ENCODE data around the gene PSMA5.
A peak's percentile ranks its signal among the peaks of the same experiment; 100 is the strongest.
"Not testable (repeated sequence)": the region's sequence is repeated elsewhere in the genome, so short reads cannot be mapped to it uniquely, and the experiment has no call there.

Gene PSMA5

DNA sequence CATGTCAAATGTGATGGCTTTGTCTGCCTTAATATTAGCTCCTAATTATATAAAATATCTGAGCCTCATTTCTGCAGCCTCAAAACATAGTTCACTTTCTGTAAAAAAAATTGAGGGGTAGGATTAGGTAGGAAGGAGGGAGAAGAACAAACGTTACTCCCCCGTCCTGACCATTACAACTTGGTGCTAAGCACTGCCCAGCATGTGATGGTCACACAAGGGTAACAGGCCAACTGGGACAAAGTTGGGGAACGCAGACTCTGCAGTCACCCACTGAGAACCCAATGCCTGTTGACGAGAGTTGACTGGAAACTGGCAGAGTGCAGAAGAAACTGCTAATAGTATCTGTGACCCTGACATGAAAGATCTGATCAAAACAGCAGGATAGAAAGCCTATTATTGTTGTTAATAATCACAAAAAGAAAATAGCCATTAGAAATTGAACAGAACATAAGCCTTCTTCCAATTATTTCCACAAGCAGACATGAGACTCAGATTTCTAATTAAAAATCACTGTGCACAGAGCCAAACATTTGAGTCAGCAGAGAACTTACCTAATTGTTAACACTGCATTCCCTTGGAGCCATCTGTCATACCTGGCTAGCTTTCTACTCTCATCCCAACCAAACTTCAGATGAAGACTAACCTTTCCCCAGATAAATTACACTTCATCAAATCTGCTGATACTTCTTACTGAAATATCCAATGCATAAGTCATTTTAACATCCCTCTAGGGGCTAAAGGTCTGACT is 34.0 kb downstream of the PSMA5 start:
- DNase-seq = peak; percentile 43 to 86

DNA sequence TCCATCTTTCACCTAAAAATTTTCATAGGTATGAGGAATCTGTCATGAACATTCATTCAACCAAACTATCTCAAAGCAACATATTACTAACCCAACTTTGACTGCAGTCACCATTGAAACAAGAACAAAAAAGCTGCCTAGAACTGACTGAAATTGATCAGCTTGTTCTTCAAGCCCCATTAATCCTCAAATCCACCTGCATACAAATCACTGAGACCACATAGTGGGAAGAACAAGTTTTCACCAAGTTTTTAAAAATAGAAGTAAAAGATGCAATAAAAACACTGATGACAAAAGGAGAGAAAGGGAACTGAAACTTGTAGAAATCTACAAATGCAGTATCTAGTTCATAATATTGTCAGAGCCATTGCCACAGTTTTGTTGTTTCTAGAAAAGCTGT is 34.6 kb downstream of the PSMA5 start:
- peak in 1 of 2 donors; percentile 46 for DNase-seq

DNA sequence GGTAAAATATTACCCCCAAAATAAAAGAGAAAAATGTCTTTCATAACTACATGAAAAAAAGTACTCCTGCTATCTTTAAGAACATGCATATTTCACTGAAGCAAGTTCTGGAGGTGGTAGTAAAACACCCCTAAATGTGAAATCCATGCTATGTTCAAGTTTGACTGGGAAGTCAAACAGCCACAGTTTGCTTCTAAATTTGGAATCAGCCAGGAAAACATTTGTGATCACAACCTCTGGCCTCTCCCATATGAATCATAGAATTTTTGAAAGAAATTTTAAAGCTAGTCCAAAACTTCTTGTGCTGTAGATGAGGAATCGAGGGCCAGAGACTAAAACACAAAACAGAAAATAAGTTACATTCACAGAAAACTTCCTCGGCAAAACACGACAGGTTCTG is 35.1 kb downstream of the PSMA5 start:
- DNase-seq = no peak

DNA sequence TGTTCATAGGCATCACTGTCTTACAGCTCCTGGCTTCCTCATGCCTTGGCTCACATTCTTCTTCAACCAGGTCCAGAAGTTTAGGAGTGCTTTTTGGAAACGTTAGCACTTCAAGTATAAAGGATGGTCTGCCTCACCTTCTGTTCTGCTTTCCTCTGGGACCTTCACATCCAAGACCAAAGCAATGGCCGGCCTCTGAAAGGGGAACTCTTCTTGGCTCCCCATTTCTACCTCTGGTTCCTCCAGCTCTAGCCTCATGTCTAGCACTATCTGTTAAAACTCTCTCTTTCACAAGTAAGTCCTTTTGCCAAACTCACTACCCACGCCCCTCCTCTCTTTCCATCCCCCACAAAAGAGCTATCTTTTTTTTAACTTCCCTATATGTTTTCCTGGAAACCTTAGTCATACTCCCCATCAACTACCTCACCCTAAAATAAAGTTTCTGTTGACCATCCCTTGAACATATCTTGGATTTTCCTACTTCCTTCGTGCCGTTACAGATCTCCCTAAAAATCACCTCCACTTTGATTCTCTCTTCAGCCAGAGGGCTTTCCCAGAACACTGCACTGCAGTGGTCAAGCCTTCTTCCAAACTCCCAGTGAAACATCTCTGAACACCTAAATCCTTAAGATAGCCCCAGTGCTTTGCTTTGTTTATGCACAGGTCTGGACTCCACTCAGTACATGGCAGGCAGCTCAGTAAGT is 36.5 kb downstream of the PSMA5 start:
- no peak for DNase-seq

DNA sequence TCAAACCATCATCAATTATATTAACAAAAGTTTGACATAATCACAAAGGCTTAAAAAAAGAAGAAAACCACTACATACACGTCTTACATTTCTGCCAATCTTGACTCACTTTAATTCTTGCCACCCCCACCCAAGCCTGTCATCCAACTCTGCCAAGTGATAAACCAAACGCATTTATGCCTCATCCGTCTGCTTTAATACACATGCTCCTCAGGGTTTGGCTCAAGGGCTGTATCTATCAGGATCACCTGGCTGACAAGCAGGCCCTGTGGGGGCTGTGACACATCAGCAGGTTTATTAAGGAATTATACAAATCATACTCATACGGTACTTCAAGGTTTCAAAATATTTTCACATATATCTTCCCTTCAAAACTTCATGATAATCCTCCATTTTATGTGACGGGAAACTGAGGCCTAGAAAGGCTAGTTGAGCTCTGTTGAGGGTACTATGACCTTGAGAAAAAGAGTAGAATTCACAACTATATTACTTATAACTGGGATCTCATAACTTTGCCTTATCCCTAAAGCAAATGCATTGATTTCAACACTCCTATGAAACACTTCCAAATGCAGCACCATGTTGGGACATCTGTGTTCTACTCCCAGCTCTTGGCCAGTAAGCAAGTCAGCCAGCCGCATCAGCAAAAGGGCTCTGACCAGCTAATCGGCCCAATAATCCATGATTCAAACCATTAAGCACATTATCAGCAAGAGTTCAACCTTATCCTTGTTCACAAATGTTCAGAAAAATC is 37.2 kb downstream of the PSMA5 start:
- DNase-seq = peak in 1 of 2 donors; percentile 34

DNA sequence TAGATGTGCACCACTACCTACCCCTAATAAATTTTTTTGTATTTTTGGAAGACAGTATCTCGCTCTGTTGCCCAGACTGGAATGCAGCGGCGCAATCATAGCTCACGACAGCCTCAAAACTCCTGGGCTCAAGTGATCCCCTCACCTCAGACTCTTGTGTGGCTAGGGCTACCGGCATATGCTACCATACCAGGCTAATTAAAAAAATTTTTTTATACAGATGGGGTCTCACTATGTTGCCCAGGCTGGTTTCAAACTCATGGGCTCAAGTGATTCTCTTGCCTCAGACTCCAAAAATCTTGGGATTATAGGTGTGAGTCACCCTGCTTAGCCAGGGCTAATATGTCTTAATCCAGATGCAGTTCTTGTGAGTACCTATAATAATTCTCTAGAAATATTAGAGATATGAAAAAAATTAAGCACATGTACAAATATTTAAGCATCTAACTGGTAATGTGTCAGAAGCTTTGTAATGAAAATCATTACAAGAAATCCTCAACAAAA is 38.0 kb downstream of the PSMA5 start:
- DNase-seq = no peak

DNA sequence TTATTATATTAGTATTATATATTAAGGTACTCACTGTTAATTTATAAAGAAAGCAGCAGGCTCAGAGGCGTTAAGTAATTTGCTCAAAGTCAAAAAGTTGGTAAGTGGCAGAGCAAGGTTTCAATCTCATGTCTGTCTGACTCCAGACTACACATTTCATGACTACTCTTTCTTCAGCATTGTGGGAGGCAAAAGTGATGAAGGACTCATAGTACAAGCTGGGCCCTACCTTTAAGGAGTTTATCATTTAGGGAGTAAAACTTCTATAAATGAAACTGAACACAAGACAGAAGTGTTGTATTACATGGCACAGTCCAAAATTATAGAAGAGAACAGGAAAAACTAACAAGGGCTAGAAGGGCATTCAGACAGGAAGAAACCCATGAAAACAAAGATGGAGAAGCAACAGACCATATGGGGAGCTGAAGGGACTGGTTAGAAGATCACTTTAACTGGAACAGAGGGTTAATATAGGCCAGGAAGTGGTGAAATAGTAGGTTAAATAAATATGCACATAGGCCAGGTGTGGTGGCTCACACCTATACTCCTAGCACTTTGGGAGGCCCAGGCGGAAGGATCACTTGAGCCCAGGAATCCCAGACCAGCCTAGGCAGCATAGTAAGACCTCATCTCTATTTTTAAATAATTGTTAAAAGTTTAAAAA is 40.1 kb downstream of the PSMA5 start:
- no peak for DNase-seq

DNA sequence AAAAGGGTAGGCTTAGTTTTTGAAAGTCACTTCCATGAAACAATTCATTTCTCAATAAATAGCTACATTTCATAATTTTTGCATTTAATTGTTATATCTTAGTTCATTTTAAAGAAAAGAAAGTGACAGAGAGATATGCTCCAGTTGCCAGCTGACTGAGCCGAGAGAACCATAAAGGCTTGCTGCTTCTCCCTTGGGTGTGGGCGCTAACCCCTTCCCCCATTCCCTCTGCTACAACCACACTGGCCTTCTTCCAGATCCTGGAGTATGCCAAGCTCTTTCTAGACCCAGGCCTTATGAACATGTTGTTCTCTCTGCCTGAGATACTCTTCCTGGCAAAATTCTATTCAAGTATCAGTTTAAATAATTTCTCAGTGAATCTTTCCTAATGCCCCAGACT is 40.8 kb downstream of the PSMA5 start:
- DNase-seq = peak in 1 of 2 donors; percentile 55

DNA sequence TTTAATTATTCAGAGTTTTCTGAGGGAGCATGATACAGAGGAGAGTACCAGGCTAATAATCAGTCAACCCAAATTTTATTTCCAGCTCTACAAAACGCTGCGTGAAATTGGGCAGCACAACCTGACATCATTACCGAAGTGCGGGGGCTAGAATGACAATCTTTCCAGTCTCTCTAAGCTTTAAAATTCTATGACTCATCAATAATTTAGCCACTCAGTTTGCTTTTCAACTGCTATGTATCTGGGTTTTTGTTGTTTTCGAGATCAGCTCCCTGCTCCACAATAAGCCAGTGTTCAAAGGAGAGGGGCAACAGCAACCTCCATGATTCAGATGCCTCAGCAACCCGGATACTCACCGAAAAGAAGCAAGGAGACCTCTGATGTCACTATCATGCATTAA is 42.4 kb downstream of the PSMA5 start:
- DNase-seq = peak in 1 of 2 donors; percentile 20

DNA sequence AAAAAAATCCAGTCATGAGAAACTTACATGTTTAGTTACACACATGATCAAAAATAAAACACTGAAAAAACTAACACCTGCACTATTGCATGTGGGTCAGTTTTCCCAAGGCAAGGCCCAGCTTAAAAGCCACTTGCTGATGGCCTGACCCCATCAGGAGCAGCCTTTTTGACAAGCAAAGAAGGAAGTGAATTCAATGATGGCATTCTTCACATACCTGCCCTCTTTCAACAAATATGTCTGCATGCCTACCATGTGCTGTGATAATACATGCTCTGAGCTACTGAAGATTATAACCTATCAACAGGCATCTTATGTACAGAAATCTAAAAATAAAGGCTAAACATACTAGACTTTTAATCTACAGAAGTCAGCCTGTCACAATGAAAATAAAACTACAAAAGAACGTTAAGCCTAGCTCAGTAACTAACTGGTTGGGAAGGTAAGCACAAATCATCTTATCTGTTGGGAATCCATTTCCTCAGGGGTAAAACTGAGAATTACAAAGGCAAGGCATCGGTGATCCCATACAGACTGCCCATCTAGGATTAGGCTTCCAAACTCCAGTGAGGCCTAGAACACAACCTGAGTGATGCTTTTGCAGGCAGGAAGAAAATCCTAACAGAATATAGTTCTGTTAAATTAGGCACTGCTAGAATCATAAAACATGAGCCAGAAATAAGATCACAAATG is 43.0 kb downstream of the PSMA5 start:
- no peak for DNase-seq

DNA sequence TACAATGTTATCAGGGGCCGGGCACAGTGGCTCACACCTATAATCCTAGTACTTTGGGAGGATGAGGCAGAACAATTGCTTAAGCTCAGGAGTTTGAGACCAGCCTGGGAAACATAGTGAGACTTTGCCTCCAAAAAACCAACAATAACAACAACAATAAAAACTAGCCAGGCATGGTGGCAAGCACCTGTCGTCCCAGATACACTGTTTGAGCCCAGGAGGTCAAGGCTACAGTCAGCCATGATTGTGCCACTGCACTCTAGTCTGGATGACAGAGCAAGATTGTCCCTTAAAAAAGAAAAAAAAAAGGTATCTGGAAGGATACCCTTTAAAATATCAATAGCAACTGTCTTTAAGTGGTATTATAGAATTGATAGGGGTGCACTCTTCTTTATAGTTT is 44.7 kb downstream of the PSMA5 start:
- no peak for DNase-seq

DNA sequence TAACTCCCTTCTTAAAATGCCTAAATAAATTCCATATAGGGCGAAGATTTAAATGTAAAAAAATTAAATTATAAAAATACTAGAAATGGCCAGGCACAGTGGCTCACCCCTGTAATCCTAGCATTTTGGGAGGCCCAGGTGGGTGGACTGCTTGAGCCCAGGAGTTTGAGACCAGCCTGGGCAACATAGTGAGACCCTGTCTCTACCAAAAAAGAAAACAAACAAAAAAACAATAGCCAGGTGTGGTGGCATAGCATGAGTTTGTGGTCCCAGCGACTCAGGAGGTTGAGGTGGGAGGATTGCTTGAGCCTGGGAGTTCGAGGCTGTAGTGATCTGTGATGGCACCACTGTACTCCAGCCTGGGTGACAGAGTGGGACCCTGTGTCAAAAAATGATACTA is 46.3 kb downstream of the PSMA5 start:
- no peak for DNase-seq

DNA sequence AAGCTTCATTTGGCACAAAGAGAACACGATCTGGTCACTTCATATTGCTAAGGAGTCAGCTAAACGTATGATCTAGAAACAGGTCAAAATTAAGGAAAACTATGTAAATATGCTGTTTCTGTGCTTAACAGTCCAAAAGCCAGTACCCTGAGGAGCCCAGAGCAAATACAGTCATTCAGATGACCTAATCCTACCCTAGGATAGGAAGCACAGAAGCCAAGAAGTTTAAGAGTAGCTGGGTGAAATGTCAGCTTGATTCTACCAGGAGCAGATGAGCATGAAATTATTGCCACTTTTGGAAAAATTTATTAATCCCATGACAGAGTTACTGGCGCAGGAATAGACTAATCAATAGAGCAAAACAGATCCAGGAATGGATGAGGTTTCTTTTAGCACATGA is 46.8 kb downstream of the PSMA5 start:
- no peak for DNase-seq

DNA sequence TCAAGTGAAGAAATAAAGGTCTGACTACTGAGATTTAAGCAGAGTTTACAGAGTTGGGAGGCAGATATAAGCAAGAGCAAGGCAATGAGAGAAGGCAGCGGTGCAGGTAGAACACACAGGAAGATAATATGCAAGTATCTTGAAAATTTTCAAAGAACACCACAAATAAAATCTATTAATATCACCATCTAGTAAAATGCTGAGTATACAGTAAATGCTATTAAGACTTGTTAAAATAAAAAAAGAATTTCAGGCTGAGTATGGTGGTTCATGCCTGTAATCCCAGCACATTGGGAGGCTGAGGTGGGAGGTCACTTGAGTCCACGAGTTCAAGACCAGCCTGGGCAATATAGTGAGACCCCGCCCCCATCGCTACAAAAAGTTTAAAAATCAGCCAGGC is 48.5 kb downstream of the PSMA5 start:
- no peak for DNase-seq

DNA sequence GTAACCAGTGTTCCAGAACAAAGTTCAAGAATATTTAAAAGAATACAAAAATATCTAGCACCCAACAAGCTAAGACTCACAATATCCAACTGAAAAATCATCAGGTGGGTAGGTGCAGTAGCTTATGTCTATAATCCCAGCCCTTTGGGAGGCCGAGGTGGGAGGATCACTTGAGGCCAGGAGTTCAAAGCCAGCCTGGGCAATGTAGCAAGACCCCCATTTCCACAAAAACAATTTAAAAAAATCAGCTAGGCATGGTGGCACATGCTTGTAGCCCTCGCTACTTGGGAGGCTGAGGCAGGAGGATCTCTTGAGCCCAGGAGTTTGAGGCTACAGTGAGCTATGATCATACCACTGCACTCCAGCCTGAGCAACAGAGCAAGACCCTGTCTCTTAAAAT is 52.6 kb downstream of the PSMA5 start:
- not testable (repeated sequence) for DNase-seq

DNA sequence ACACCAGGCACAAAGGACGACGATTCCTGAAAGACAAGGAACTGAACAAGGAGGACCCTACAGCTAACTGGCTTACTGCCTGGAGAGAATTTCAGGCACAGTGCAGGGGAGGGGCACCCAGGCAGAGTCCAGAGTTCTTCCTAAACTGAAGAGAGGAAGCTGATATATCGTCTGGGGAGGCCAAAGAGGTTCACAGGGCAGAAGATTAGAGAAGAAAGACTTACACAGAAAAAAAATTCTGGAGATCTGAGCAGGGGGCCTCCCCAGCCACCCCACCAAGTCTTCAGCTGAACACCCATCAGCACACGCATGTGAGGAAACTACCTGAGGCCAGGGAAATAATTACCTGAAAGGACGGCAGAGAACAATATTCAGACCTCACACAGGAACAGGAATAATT is 53.1 kb downstream of the PSMA5 start:
- peak in 1 of 2 donors; percentile 14 for DNase-seq

DNA sequence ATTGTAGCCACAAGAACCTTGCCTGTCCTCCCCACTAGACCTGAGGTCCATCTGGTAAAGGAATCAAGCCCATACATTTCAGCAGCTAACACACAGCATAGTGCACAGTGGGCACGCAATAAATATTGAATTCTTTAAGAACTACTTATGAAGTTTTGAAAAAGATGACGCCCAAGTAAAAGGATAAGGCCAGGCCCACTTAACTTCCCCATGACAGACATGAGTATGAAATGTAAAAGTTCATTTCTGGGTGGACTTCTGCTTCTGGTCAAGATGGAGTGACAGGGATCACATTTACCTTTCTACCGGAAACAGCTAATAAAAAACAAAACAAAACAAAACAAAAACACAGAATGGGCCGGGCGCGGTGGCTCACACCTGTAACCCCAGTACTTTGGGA is 54.0 kb downstream of the PSMA5 start:
- no peak for DNase-seq

DNA sequence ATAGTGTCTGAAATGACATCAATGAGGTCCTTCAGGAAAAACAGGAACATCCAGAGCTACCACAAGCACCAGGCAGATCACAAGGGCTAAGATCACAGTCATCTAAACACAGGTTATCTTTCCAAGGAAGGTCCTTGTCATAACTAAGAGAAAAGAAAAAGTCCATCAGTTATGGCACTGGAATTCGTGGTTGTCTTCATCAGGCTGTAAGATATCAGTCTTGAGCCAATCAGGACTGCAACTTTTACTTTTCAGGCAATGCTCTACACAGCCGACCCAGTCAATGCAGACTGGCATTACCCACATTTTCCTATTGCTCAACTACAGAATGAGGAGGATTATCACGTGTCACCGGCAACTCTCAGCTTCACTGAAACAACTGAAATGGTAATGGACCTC is 54.9 kb downstream of the PSMA5 start:
- peak in 1 of 2 donors; percentile 54 for DNase-seq

DNA sequence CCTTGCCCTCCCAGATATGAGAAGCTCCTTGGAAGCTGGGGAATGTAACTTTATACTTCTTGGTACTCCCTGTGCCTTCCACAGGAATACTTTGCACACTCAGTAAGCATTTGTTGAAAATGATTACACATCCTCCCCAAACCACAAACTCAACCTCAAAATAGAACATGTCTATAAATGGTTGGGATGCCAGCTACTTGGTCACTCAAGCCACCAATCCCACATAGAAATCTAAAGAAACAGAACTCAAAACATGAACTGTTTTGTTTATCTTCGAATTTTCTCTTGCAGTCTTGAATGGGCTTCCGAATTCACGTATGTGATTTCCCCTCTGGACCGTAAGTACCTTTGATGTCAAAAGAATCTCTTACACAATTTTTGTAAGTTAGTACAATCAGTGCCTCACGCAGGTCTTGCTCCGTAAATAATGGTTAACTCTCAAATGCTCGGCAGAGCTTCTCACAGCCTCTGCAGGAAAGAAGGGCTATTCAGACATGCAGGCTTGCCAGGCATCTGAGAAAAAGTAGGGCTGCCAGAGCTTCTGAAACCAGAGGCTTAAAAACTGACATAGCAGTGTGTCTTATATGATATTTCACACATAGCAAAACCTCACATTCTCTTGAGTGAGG is 55.4 kb downstream of the PSMA5 start:
- DNase-seq = no peak

DNA sequence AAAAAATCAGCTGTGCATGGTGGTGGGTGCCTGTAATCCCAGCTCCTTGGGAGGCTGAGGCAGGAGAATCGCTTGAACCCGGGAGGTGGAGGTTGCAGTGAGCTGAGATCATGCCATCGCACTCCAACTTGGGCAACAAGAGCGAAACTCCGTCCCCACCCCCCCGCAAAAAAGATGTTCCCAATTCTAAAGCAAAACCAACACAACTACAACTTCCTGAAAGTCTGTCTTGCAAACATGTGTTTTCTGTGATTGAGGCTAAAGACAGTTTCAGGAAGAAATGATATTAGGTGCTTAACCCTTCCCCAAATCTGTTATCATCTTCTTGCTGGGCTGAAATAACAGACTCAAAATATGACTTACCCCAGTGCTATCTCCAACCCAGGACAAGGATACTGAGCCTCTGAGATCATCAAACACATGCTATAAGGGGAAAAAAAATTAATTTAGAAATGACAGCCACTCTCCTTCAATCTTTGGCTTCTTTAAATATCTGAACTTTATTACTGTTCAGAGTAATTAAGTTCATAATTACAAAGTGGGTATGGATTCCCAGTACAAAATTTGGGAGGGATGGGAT is 57.0 kb downstream of the PSMA5 start:
- DNase-seq = no peak

DNA sequence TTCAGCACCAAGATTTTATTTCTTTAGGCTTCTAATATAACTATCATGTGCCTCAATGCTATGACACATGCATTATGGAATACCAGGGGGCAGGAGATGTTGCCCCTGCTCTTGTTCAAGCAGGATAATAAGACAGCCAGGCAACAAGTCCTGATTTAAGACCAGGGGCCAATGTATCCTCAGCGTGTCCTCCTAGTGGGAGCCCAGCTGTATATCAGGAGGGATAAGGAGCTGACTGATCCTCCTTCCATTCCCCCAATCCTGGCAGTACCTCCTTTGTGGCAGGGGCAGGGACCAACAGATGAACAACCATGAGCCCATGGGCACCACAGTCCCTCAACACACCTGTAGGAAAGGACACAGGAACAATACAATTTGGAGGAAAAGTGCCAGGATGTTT is 57.8 kb downstream of the PSMA5 start:
- no peak for DNase-seq

DNA sequence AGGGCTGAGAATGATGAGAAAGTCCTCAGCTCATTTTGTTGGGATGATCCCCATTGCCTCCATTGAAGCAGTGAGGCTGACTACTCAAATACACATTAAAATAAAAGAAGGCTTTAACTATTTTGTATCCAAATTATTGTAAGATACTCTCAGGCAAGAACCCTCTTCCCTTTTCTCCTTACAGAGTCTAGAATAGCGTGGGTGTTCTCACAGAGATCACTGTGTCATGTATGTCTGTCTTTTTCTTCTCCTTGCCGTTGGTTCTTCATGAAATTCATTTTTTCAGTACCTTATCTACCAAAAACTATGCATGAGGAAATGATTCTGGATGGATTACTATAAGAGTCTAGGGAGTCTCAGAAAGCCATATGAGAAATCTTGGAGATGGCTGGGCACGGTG is 58.6 kb downstream of the PSMA5 start:
- no peak for DNase-seq

Data from hippocampal formation (tissue), 2 donors.